ENCODE measurements around the gene JAKMIP3.

- TF ChIP-seq, protein P1, sequence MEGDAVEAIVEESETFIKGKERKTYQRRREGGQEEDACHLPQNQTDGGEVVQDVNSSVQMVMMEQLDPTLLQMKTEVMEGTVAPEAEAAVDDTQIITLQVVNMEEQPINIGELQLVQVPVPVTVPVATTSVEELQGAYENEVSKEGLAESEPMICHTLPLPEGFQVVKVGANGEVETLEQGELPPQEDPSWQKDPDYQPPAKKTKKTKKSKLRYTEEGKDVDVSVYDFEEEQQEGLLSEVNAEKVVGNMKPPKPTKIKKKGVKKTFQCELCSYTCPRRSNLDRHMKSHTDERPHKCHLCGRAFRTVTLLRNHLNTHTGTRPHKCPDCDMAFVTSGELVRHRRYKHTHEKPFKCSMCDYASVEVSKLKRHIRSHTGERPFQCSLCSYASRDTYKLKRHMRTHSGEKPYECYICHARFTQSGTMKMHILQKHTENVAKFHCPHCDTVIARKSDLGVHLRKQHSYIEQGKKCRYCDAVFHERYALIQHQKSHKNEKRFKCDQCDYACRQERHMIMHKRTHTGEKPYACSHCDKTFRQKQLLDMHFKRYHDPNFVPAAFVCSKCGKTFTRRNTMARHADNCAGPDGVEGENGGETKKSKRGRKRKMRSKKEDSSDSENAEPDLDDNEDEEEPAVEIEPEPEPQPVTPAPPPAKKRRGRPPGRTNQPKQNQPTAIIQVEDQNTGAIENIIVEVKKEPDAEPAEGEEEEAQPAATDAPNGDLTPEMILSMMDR (IDR thresholded peaks at IDR 0.05; ENCODE audit: low read depth, low read length, poor library complexity, severe bottlenecking) = no peak
- no peak for TF ChIP-seq EZH2phosphoT487 (IDR thresholded peaks at IDR 0.05; ENCODE audit: borderline replicate concordance, low read length)
These were observed 47.5 kb downstream of the JAKMIP3 start for GRCh38 chr10:132113206-132113605.

Data from DOHH2 (cell line).